Right lobe of liver (tissue), 6 donors: Measurements from ENCODE around the gene PHTF1. TPM values are rescaled to one million over a fixed set of nuclear protein-coding genes. Genes with fewer than 3 reads are reported as not detected.

Source experiments
- ATAC-seq, 4 donors: fragments of 200-7000 bp; cut with Tn5 transposase; one replicate each; pipeline ENCODE4 v1.9.1; 2020; ENCODE audit warnings: mild to moderate bottlenecking in 4 of 4, moderate library complexity in 4 of 4
- DNase-seq, 3 donors: peaks; one replicate each; pipeline ENCODE4 v3.0.0-alpha.2; 2020
- H3K27ac ChIP-seq, 3 donors: fragments of 200-600 bp; one replicate each; pipeline ENCODE4 v1.8.0; 2022
- H3K27me3 ChIP-seq, 2 donors: fragments of 200-600 bp; one replicate each; pipeline ENCODE4 v1.8.0; 2022
- H3K36me3 ChIP-seq, 4 donors: fragments of 200-600 bp; sonication (generic) in 1 of 4; one replicate each; pipeline versions ENCODE4 v1.5.1 to v1.8.0; 2017 to 2022; ENCODE audit warnings: control low read depth in 1 of 4
- H3K4me1 ChIP-seq, 4 donors: fragments of 200-600 bp; sonication (generic) in 1 of 4; one replicate each; pipeline versions ENCODE4 v1.5.1 to v1.8.0; 2017 to 2022; ENCODE audit warnings: control low read depth in 1 of 4
- H3K4me3 ChIP-seq, 3 donors: fragments of 200-600 bp; one replicate each; pipeline ENCODE4 v1.8.0; 2022
- H3K9me3 ChIP-seq, 4 donors: fragments of 200-600 bp; sonication (generic) in 1 of 4; one replicate each; pipeline versions ENCODE4 v1.5.1 to v1.8.0; 2017 to 2022; ENCODE audit warnings: control low read depth in 1 of 4
- CTCF ChIP-seq, 4 donors: fragments of 200-600 bp in 3 of 4; fragments of 450-650 bp in 1 of 4; IDR thresholded peaks; one replicate each; pipeline versions ENCODE4 v1.5.1 to v1.8.0; 2016 to 2022; ENCODE audit warnings: antibody characterized with exemption in 4 of 4, mild to moderate bottlenecking in 2 of 4
- POLR2A ChIP-seq: fragments of 450-650 bp; IDR thresholded peaks from one replicate; pipeline ENCODE4 v1.6.1; 2017; ENCODE audit warnings: antibody characterized with exemption, mild to moderate bottlenecking
- WGBS: methylation state at CpG from one replicate; pipeline ENCODE4 v1.1.6; 2018; ENCODE audit warnings: low coverage, low lambda C conversion rate; ENCODE audit not compliant: insufficient coverage; ENCODE audit errors: missing lambda C conversion rate; 5-methylcytosine and 5-hydroxymethylcytosine counted together
- intact Hi-C, 2 donors: fragments of 100-400 bp; cut with DNase I; formaldehyde crosslinking; loops; one replicate each; pipeline versions ENCODE4 v1.11.2 to v1.14.1; 2022
- total RNA-seq, 6 experiments: library from RNA; depleted of rRNA in 2 of 6; stranded (reverse); fragments of >200 nt in 2 of 6; fragmentation: NEBNext Ultra II Directional in 3 of 6; extraction: Animal tissue kit (Norgen Biotek cat#: 25700) in 3 of 6; gene quantifications; one replicate each; pipeline versions ENCODE4 v1.1.0 to v1.2.4, GENCODE V29; 2016 to 2023
- donor health status: DM: no; HTN: yes; CAD: no.
- donor health status: DM: no; HTN: no; CAD: no.
- donor health status: DM: no; HTN: no; CAD: no.
- donor health status: DM: no; HTN: yes; CAD: no.
- donor health status: DM: no; HTN: yes; CAD: no.

PHTF1 gene
- total RNA-seq, 6 experiments from 2014 or later, result 4.7 to 8.7 (median 6.1) TPM

GRCh38 chr1:113751516-113751915, 7.8 kb downstream of the PHTF1 start:
- DNase-seq (no peak), ATAC-seq (no peak)
- TF ChIP-seq CTCF (IDR thresholded peaks at IDR 0.05) (no peak), POLR2A (no peak)
- H3K4me3 ChIP-seq, result no peak overlapping the region
- no peak overlapping the region for H3K27ac ChIP-seq
- no peaks in the 10 kb centered on the region for H3K9me3 ChIP-seq
- intact Hi-C loops, result no loop called here
- 73% methylated on average over 1 of the region's 1 CpG for WGBS
- peaks cover 0 to 5% (median 0%) of the 10 kb centered on the region in 4 donors for H3K36me3 ChIP-seq
- H3K4me1 ChIP-seq, result peaks cover 0 to 5% (median 0%) of the 10 kb centered on the region in 4 donors
- no peaks in the 10 kb centered on the region for H3K27me3 ChIP-seq

- no peaks in the 10 kb centered on the region for H3K9me3 ChIP-seq
- peaks cover 0 to 5% (median 0%) of the 10 kb centered on the region in 4 donors for H3K36me3 ChIP-seq
- H3K27ac ChIP-seq, result no peak overlapping the region
- intact Hi-C loops, result no loop called here
- no peak overlapping the region for H3K4me3 ChIP-seq
- no peak for ATAC-seq
- TF ChIP-seq CTCF (IDR thresholded peaks at IDR 0.05), result no peak
- TF ChIP-seq POLR2A, result no peak
- H3K27me3 ChIP-seq, result no peaks in the 10 kb centered on the region
- no peak for DNase-seq
- peaks cover 0 to under 1% (median 0%) of the 10 kb centered on the region in 4 donors for H3K4me1 ChIP-seq
Observed at GRCh38 chr1:113751114-113751513, 8.2 kb downstream of the PHTF1 start.

GRCh38 chr1:113749402-113749801, 9.9 kb downstream of the PHTF1 start:
- H3K27me3 ChIP-seq, result no peaks in the 10 kb centered on the region
- DNase-seq (no peak), ATAC-seq (no peak)
- H3K27ac ChIP-seq, result no peak overlapping the region
- intact Hi-C loops, result no loop called here
- peaks cover 0 to 5% (median 0%) of the 10 kb centered on the region in 4 donors for H3K36me3 ChIP-seq
- H3K4me3 ChIP-seq, result no peak overlapping the region
- 82% methylated on average over 3 of the region's 3 CpGs for WGBS
- TF ChIP-seq CTCF (IDR thresholded peaks at IDR 0.05) (no peak), POLR2A (no peak)
- peaks cover 0 to 2% (median under 1%) of the 10 kb centered on the region in 4 donors for H3K4me1 ChIP-seq
- no peaks in the 10 kb centered on the region for H3K9me3 ChIP-seq

GRCh38 chr1:113747376-113747775, 11.9 kb downstream of the PHTF1 start:
- DNase-seq (no peak), ATAC-seq (no peak)
- H3K9me3 ChIP-seq, result no peaks in the 10 kb centered on the region
- H3K27ac ChIP-seq, result no peak overlapping the region
- peaks cover 0 to 7% (median 2%) of the 10 kb centered on the region in 4 donors for H3K4me1 ChIP-seq
- intact Hi-C loops, result no loop called here
- H3K27me3 ChIP-seq, result no peaks in the 10 kb centered on the region
- TF ChIP-seq CTCF (IDR thresholded peaks at IDR 0.05), result no peak
- TF ChIP-seq POLR2A, result no peak
- WGBS, result 100% methylated on average over 1 of the region's 1 CpG
- no peak overlapping the region for H3K4me3 ChIP-seq
- H3K36me3 ChIP-seq, result peaks cover 0 to 5% (median 0%) of the 10 kb centered on the region in 4 donors

- Histone ChIP-seq H3K9me3 (no peaks in the 10 kb centered on the region), H3K4me1 (peaks cover 0 to 7% (median 2%) of the 10 kb centered on the region in 4 donors), H3K27ac (no peak overlapping the region), H3K4me3 (no peak overlapping the region), H3K36me3 (peaks cover 0 to 5% (median 0%) of the 10 kb centered on the region in 4 donors), H3K27me3 (no peaks in the 10 kb centered on the region)
- DNase-seq, result no peak
- TF ChIP-seq POLR2A (no peak), CTCF (IDR thresholded peaks at IDR 0.05) (no peak)
- ATAC-seq, result no peak
- intact Hi-C loops, result no loop called here
- 94% methylated on average over 3 of the region's 3 CpGs for WGBS
Observed at GRCh38 chr1:113745425-113745824, 13.9 kb downstream of the PHTF1 start.
